ENCODE measurements around the gene LGALS14.

DNA sequence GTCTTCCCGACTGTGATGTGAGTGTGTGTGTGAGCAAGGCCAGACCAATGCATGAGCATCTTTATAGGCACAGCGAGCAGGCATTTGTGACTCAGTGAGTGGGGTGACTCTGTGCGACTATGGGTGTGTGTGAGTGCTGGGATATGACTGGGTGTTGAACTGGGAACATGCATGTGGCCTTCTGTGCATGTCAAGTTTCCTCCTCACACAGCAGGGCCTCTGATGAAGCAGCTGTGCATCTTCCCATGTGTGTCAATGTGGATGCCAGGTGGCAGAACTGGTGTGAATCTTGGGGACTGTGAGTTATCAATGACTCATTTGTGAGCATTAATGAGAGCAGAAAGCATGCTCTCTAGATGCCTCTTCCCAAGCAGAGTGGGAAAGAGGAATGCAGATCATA lies 12.1 kb upstream of the LGALS14 start:
- TF ChIP-seq, protein P1, sequence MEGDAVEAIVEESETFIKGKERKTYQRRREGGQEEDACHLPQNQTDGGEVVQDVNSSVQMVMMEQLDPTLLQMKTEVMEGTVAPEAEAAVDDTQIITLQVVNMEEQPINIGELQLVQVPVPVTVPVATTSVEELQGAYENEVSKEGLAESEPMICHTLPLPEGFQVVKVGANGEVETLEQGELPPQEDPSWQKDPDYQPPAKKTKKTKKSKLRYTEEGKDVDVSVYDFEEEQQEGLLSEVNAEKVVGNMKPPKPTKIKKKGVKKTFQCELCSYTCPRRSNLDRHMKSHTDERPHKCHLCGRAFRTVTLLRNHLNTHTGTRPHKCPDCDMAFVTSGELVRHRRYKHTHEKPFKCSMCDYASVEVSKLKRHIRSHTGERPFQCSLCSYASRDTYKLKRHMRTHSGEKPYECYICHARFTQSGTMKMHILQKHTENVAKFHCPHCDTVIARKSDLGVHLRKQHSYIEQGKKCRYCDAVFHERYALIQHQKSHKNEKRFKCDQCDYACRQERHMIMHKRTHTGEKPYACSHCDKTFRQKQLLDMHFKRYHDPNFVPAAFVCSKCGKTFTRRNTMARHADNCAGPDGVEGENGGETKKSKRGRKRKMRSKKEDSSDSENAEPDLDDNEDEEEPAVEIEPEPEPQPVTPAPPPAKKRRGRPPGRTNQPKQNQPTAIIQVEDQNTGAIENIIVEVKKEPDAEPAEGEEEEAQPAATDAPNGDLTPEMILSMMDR (IDR thresholded peaks at IDR 0.05 in 4 of 5, conservative IDR thresholded peaks at IDR 0.05 in 1 of 5), result no peak
- no peak for TF ChIP-seq POLR2A (IDR thresholded peaks at IDR 0.05)
